Suppressor macrophage treated with lipopolysaccharide for 4 hours (primary cell): ENCODE measurements around the gene SP6.

Experiments
- DNase-seq: peaks from one replicate; pipeline ENCODE4 v3.0.0-alpha.2; 2020

SP6 gene

GRCh38 chr17:47850692-47851573 lies at the start of gene SP6:
Gene SP6, minus strand, starts transcription at chr17:47851163. Its CDS starts 2,734 bp downstream, at chr17:47848429.
- DNase-seq: peak; percentile 37

DNA sequence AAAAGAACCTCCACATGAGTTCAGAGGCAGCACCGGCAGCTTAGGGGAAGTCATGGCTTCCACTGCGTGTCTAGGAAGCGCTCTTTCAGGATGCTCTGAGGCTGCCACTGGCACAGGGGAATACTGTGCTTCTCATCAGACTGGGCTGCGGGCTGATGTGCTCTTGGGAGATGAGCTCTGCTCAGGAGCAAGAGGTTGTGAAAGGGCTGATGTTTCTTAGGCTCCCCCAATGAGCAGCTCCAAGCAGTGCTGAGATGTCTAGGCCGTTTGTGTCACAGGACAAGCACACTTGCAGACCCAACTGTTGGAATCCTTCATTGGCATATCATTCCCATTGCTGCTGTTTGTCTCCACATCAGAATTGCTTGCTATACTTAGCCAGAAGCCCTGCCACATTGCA lies 48.7 kb upstream of the SP6 start:
- DNase-seq: no peak

GRCh38 chr17:47898241-47898640 lies 47.3 kb upstream of the SP6 start:
- DNase-seq: peak; percentile 47

DNA sequence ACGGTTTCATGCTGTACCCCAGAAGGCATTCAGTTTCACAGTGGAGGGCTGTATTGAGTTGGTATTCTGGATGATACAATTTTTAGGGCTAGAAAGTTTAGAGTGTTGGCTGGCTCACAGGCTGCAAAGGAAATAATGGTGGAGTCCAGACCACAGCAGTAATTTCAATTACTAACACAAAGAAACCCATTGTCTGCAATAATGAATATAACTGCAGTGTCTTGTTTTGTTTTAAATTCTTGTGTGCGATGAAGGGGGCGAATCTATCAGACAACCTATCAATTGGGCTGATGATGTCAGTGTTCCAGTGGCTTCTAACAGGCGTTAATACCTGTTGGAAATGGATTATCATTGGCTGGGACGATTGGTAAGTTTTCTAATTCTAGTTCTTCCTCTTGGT lies 46.6 kb upstream of the SP6 start:
- DNase-seq: no peak

GRCh38 chr17:47896672-47897490 lies 45.9 kb upstream of the SP6 start:
- no peak for DNase-seq

DNA sequence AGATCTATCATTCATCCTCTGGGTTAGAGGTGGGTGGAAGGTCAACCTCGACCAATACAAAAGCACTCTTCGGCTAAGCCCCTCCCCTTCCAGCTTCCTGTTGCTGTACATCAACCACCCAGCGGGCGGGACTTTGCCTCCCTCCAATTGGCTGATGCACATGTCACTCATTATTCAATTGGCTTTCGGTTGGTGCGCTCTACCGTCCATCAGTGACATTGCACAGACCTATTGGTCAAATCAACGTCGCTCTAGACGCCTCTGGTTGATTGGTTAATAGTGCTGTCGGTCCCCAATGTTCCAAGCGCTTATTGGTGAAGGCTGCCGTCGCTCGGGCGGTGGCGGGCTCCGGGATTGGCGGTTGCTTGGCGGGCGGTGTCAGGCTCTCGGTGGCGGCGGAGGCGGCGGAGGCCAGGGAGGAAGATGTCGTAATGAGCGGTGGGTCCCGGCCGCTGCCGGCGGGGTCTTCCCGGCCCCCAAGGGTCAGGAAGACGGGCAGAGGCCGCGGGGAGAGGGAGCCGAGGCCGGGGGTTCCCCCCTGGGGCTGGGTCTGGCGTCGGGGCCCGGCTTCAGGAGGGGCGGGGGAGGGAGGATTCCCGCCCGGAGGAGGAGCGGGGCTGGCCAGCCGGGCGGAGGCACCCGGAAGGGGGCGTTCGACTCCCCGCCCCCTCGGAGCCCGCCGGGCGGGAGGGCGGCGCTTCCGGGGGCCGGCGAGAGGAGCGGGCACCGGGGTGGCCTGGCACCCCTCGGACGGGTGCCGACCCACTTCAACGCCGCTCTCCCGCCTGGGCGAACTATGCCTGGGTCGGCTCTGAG lies 45.1 kb upstream of the SP6 start, which contains the start of gene SP2:
Gene SP2 (plus strand): TSS at position 381 of the 816 bp plus-strand sequence. CDS start 51 bp downstream, at position 432.
- DNase-seq: peak; percentile 99

- DNase-seq: peak; percentile 38
Measured at GRCh38 chr17:47895347-47895855, 44.4 kb upstream of the SP6 start.

- DNase-seq: no peak
Measured at GRCh38 chr17:47894498-47895346, 43.8 kb upstream of the SP6 start.

GRCh38 chr17:47891545-47892088 lies 40.7 kb upstream of the SP6 start:
- no peak for DNase-seq

DNA sequence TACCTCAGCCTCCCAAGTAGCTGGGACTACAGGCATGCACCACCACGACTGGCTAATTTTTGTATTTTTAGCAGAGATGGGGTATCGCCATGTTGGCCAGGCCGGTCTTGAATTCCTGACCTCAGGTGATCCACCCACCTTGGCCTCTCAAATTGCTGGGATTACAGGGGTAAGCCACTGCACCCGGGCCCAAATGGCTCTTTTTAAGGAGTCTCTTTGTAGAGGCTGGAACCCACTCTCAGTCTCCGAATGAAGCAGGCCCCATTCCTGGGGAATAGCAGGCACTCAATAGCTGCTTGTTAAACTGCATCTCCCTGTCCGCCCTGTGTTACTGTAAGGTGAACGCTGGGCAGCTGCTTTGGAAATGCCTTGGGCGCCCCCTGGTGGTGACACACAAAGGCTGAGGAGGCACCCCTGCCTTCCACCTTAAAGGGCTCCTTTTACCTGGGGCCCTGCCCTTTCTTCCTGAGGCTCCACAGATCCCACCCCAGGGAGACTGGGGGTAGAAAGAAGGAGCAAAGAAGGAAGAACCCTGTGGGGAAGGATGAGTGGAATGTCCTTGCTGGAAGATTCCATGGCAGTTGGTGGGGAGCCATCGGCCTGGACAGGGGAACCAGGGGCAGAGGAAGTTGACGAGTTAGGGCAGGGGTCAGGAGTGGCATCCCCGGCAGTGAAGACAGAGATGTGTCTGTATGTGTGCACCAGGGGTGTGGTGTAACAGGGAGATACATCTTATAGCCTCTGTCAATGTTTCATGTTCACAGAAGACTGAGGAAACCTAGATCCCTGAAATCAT lies 39.0 kb upstream of the SP6 start:
- DNase-seq: peak; percentile 88

- DNase-seq: no peak
Measured at GRCh38 chr17:47888293-47888692, 37.3 kb upstream of the SP6 start.

DNA sequence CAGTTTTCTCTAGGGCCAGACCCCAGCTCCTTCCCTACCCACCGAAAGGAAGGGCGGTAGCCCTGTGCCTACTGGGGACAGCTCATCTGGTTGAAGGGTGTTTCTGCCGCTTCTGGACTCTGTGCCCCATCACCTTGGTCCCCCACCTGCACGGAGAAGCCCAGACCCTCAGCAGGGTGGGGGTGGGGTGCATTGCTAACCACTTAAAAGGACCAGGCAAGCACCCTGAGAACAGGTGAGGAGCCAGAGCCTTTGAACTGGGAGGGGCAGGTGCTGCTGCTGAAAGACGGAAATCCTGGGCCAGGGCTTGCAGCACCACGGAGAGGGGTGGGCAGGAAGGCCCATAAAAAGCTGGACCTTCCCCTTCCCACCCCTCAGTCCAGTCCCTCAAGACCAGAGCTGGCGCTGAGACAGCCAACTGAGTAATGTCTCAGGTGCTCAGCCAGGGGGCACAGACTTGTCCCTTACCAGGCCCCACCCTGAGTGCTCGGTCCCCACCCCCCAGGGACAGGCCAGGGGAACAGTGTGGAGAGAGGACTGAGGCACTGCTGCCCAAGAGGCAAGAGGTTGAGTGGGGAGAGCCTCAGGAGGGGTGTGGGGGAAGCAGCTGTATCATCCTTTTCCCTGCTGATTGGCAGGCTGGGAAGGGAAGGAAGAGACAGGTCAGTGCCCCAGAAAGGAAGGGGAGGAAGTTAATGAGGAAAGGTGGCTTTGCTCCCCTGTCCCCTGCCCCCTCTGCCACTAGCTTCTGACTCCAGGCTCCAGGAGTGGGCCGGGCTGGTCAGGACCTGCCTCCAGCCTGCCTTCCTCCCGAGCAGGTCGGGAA lies 34.2 kb upstream of the SP6 start:
- DNase-seq: no peak

GRCh38 chr17:47884427-47884740 lies 33.4 kb upstream of the SP6 start:
- no peak for DNase-seq

GRCh38 chr17:47883589-47884426 lies 32.8 kb upstream of the SP6 start:
- no peak for DNase-seq

GRCh38 chr17:47882695-47883588 lies 32.0 kb upstream of the SP6 start:
- no peak for DNase-seq

GRCh38 chr17:47882247-47882646 lies 31.3 kb upstream of the SP6 start:
- DNase-seq: peak; percentile 76

DNA sequence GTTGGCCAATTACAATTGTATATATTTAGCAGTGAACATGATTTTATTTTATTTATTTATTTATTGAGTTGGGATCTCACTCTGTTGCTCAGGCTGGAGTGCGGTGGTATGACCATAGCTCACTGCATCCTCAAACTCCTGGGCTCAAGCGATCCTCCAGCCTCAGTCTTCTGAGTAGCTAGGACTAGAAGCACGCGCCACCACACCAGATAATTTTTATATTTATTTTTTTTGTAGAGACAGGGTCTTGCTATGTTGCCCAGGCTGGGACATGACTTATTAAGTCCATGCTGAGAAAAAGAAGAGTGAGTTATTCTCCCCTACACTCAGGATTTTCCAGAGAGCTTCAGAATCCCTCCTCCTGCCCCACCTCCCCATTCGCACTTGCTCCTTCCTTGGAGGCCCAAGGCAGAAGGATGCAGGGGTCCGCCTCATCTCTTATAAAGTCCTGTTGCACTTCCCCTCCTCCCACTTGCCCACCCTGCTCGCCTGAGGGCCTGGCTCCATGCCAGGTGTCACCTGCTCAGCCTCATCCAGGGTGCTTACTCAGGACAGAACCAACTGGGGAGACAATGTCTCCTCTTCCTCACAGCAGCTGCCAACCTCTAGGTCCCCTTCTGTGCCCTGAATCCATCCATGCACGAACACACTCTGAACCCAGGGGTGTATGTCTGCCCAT lies 29.0 kb upstream of the SP6 start:
- DNase-seq: no peak
